Esophagus squamous epithelium (tissue), 5 donors: ENCODE results near the gene ST3GAL3. TPM values are rescaled to one million over a fixed set of nuclear protein-coding genes. Genes with fewer than 3 reads are reported as not detected.

Experiments used
- DNase-seq: peaks from one replicate; lab custom pipeline; 2025; lab: John Stamatoyannopoulos, UW
- H3K27ac ChIP-seq, 4 donors: fragments of 200-600 bp; sonication (generic); one replicate each; pipeline ENCODE4 v1.5.1; 2016 to 2019; ENCODE audit warnings: mild to moderate bottlenecking in 1 of 4
- H3K27me3 ChIP-seq, 4 donors: fragments of 200-600 bp; sonication (generic); 1 replicate in 3 of 4; 2 replicates in 1 of 4; pipeline versions ENCODE4 v1.5.1 to v1.6.0; 2017 to 2021; ENCODE audit warnings: antibody characterized with exemption in 1 of 4
- H3K36me3 ChIP-seq, 3 donors: fragments of 200-600 bp; sonication (generic); one replicate each; pipeline ENCODE4 v1.5.1; 2016 to 2019
- H3K4me1 ChIP-seq, 3 donors: fragments of 200-600 bp; sonication (generic); one replicate each; pipeline ENCODE4 v1.5.1; 2017 to 2019
- H3K4me3 ChIP-seq, 4 donors: fragments of 200-600 bp; sonication (generic); 1 replicate in 3 of 4; 2 replicates in 1 of 4; pipeline ENCODE4 v1.5.1; 2016 to 2019; ENCODE audit warnings: mild to moderate bottlenecking in 2 of 4, moderate library complexity in 1 of 4
- H3K9me3 ChIP-seq, 3 donors: fragments of 200-600 bp; sonication (generic); one replicate each; pipeline ENCODE4 v1.5.1; 2016 to 2019
- CTCF ChIP-seq, 6 experiments: fragments of 450-650 bp in 4 of 6; fragments of 200-600 bp in 2 of 6; sonication (generic) in 2 of 6; IDR thresholded peaks; one replicate each; pipeline ENCODE4 v1.5.1; 2016 to 2019; ENCODE audit warnings: antibody characterized with exemption in 6 of 6, mild to moderate bottlenecking in 4 of 6, moderate library complexity in 4 of 6
- POLR2A ChIP-seq, 4 donors: fragments of 450-650 bp; IDR thresholded peaks; one replicate each; pipeline ENCODE4 v1.6.1; 2017; ENCODE audit warnings: antibody characterized with exemption in 4 of 4, mild to moderate bottlenecking in 4 of 4, moderate library complexity in 3 of 4
- WGBS, 2 donors: methylation state at CpG; one replicate each; pipeline ENCODE4 v1.1.5; 2018; 5-methylcytosine and 5-hydroxymethylcytosine counted together
- intact Hi-C: fragments of 100-400 bp; cut with DNase I; formaldehyde crosslinking; loops from one replicate; pipeline ENCODE4 v1.15.0; 2022
- total RNA-seq, 4 donors: library from RNA; depleted of rRNA; stranded (reverse); fragments of >200 nt; gene quantifications; one replicate each; pipeline ENCODE4 v1.1.0, GENCODE V29; 2016
- donor health status: DM: yes; HTN: yes; CAD: no.

Gene ST3GAL3
- total RNA-seq, 4 donors from 2014 or later = 2.8 to 10.7 (median 7.1) TPM

DNA sequence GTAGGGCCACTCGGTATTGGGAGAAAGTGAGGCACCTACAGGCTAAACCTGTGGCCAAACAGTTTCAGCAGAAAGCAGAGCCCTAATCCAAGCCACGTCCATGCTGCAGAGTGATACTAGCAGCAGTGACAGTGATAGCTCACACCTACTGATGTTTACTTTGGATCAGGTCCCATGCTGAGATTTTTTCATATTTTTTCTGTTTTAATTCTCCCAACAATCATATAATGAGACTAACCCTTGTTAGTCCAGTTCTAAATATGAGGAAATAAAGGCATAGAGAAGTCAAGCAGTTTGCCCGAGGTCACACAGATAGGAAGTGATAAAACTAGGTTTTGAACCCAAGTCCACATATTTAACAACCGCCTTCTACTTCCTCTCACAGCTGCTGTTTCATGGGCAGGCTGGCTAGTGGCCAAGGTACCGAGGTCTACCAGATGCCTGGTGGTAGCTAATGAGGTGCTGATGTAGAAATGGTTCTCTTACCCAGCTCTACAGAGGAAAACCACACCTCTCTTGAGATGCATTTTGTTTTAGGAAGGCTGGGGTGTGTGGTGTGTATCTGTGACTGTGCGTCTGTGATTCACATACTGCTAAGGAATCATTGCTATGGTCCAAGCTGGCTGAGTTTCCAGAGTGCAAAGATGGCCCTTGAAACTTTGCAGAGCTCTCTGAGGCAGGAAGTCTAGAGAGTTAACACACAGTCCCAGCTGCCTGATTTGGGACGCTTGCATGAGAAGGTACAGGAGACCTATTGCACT lies 146.0 kb downstream of the ST3GAL3 start:
- no peaks in the 10 kb centered on the region for H3K9me3 ChIP-seq
- TF ChIP-seq CTCF (IDR thresholded peaks at IDR 0.05) (peak in 1 of 6 experiments; percentile 4), POLR2A (IDR thresholded peaks at IDR 0.05) (no peak)
- H3K27ac ChIP-seq = no peak overlapping the region
- peaks cover 5 to 20% (median 11%) of the 10 kb centered on the region in 3 donors for H3K4me1 ChIP-seq
- H3K36me3 ChIP-seq = no peaks in the 10 kb centered on the region
- no peak for DNase-seq
- intact Hi-C loops = no loop called here
- WGBS, 2 donors = 37 to 45% methylated on average over 7 of the region's 7 CpGs
- no peak overlapping the region for H3K4me3 ChIP-seq
- H3K27me3 ChIP-seq = no peaks in the 10 kb centered on the region

DNA sequence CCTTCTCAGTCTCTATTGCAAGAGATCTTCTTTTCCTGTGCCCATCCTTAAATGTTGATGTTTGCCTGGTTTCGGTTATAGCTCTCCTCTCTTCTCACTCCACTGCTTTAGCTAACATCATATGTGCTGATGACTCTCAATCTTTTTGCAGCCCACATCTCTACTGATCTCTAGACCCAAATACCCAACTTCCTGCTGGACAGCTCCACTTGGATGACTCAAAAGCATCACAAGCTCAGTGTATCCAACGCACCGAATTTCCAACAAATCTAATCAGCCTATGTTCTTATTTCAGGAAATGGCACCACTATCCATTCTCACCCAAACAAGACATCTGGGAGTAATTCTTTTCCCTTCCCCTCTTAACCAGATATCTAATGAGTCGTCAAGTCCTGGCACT lies 147.1 kb downstream of the ST3GAL3 start:
- Histone ChIP-seq H3K36me3 (no peaks in the 10 kb centered on the region), H3K4me1 (peaks cover 5 to 26% (median 19%) of the 10 kb centered on the region in 3 donors), H3K9me3 (no peaks in the 10 kb centered on the region), H3K27me3 (no peaks in the 10 kb centered on the region), H3K4me3 (no peak overlapping the region), H3K27ac (no peak overlapping the region)
- intact Hi-C loops = no loop called here
- DNase-seq = no peak
- 92 to 93% methylated on average over 4 of the region's 4 CpGs for WGBS, 2 donors
- TF ChIP-seq CTCF (IDR thresholded peaks at IDR 0.05) (no peak), POLR2A (IDR thresholded peaks at IDR 0.05) (no peak)

DNA sequence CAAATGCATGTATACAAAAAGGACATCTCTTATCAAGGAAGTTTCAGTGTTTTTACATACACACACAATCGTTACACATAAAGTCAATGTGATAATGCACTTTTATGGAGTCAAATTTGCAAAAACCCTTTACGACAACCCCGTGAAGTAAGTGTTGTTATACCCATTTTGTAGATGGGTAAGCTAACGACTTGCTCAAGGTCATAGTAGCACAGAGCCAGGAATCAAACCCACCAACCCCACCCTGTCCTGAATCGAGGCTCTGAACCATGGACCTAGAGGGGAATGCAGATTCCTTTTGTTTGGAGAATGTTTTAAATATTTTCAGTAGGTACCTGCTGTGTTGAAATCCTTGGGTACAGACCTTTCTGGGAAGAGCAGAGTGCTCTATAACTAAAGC lies 148.9 kb downstream of the ST3GAL3 start:
- Histone ChIP-seq H3K27ac (no peak overlapping the region), H3K4me1 (peaks cover 9 to 31% (median 23%) of the 10 kb centered on the region in 3 donors), H3K9me3 (no peaks in the 10 kb centered on the region), H3K36me3 (no peaks in the 10 kb centered on the region), H3K27me3 (no peaks in the 10 kb centered on the region), H3K4me3 (no peak overlapping the region)
- no peak for DNase-seq
- TF ChIP-seq CTCF (IDR thresholded peaks at IDR 0.05) = no peak
- no peak for TF ChIP-seq POLR2A (IDR thresholded peaks at IDR 0.05)
- intact Hi-C loops = no loop called here
- whole genome bisulfite sequencing, 2 donors = 90 to 98% methylated on average over 5 of the region's 5 CpGs

- DNase-seq = no peak
- intact Hi-C loops = no loop called here
- no peaks in the 10 kb centered on the region for H3K9me3 ChIP-seq
- peaks cover 9 to 40% (median 23%) of the 10 kb centered on the region in 3 donors for H3K4me1 ChIP-seq
- H3K4me3 ChIP-seq = no peak overlapping the region
- H3K36me3 ChIP-seq = no peaks in the 10 kb centered on the region
- H3K27ac ChIP-seq = no peak overlapping the region
- H3K27me3 ChIP-seq = no peaks in the 10 kb centered on the region
- TF ChIP-seq CTCF (IDR thresholded peaks at IDR 0.05) (no peak), POLR2A (IDR thresholded peaks at IDR 0.05) (no peak)
Observed at GRCh38 chr1:43857163-43857562, 149.8 kb downstream of the ST3GAL3 start.

GRCh38 chr1:43858324-43858723 lies 151.0 kb downstream of the ST3GAL3 start:
- intact Hi-C loops = no loop called here
- H3K27ac ChIP-seq = peak overlapping the region; percentile 57 to 72 (median 59)
- H3K4me3 ChIP-seq = no peak overlapping the region
- peaks cover 9 to 34% (median 19%) of the 10 kb centered on the region in 3 donors for H3K4me1 ChIP-seq
- DNase-seq = no peak
- no CpG with 5 or more reads among the region's 2 CpGs for WGBS, 2 donors
- TF ChIP-seq CTCF (IDR thresholded peaks at IDR 0.05) (no peak), POLR2A (IDR thresholded peaks at IDR 0.05) (no peak)
- no peaks in the 10 kb centered on the region for H3K36me3 ChIP-seq
- H3K27me3 ChIP-seq = no peaks in the 10 kb centered on the region
- H3K9me3 ChIP-seq = no peaks in the 10 kb centered on the region
